ENCODE data around the gene HCN3.

HCN3 gene

GRCh38 chr1:155320252-155320651 lies 43.0 kb downstream of the HCN3 start:
- Histone ChIP-seq H3K27ac (replicated peaks) (no peak overlapping the region), H3K27me3 (ENCODE audit: insufficient read depth, poor library complexity, severe bottlenecking) (no peaks in the 10 kb centered on the region), H3K4me3 (replicated peaks; ENCODE audit: insufficient read depth, low read length) (no peak overlapping the region)
- TF ChIP-seq SPI1 (IDR thresholded peaks at IDR 0.05; ENCODE audit: borderline replicate concordance, low read depth) = no peak
- TF ChIP-seq REST (IDR thresholded peaks at IDR 0.05; ENCODE audit: insufficient replicate concordance, low read depth) = no peak
- TF ChIP-seq GABPA (IDR thresholded peaks at IDR 0.05; ENCODE audit: low read depth) = no peak
- no peak for DNase-seq (ENCODE audit: low read depth in 1 of 2, low spot score in 1 of 2)

- no peak for DNase-seq (ENCODE audit: low read depth in 1 of 2, low spot score in 1 of 2)
- TF ChIP-seq POLR2AphosphoS5 (IDR thresholded peaks at IDR 0.05; ENCODE audit: low read depth) (peak; percentile 66; the same call in 1 of the 2 replicates), SPI1 (IDR thresholded peaks at IDR 0.05; ENCODE audit: borderline replicate concordance, low read depth) (no peak)
- Histone ChIP-seq H3K27ac (replicated peaks) (no peak within 1 kb of the TSS), H3K27me3 (ENCODE audit: insufficient read depth, poor library complexity, severe bottlenecking) (no peaks in the 10 kb centered on the region), H3K4me3 (replicated peaks; ENCODE audit: insufficient read depth, low read length) (no peak within 1 kb of the TSS)
These were observed 43.7 kb downstream of the HCN3 start, which contains the start of gene RUSC1 for GRCh38 chr1:155320661-155321617. RUSC1 (plus strand) TSS chr1:155320894; CDS start chr1:155321774, 880 bp downstream.

- TF ChIP-seq CTCF (IDR thresholded peaks at IDR 0.05; ENCODE audit: insufficient read depth, low read length) = no peak
- TF ChIP-seq POLR2AphosphoS5 (IDR thresholded peaks at IDR 0.05; ENCODE audit: low read depth) = no peak
- TF ChIP-seq GABPA (IDR thresholded peaks at IDR 0.05; ENCODE audit: low read depth) = no peak
- TF ChIP-seq SPI1 (IDR thresholded peaks at IDR 0.05; ENCODE audit: borderline replicate concordance, low read depth) = no peak
- TF ChIP-seq REST (IDR thresholded peaks at IDR 0.05; ENCODE audit: insufficient replicate concordance, low read depth) = no peak
- H3K27ac ChIP-seq (replicated peaks) = no peak overlapping the region
- H3K27me3 ChIP-seq (ENCODE audit: insufficient read depth, poor library complexity, severe bottlenecking) = no peaks in the 10 kb centered on the region
- no peak overlapping the region for H3K4me3 ChIP-seq (replicated peaks; ENCODE audit: insufficient read depth, low read length)
- no peak for DNase-seq (ENCODE audit: low read depth in 1 of 2, low spot score in 1 of 2)
These were observed 44.6 kb downstream of the HCN3 start for GRCh38 chr1:155321639-155322503.

- DNase-seq (ENCODE audit: low read depth in 1 of 2, low spot score in 1 of 2) = no peak
- H3K4me3 ChIP-seq (replicated peaks; ENCODE audit: insufficient read depth, low read length) = peak overlapping the region; percentile 94
- H3K27ac ChIP-seq (replicated peaks) = no peak overlapping the region
- TF ChIP-seq SPI1 (IDR thresholded peaks at IDR 0.05; ENCODE audit: borderline replicate concordance, low read depth) = no peak
- TF ChIP-seq GABPA (IDR thresholded peaks at IDR 0.05; ENCODE audit: low read depth) = no peak
- TF ChIP-seq REST (IDR thresholded peaks at IDR 0.05; ENCODE audit: insufficient replicate concordance, low read depth) = no peak
- TF ChIP-seq CTCF (IDR thresholded peaks at IDR 0.05; ENCODE audit: insufficient read depth, low read length) = no peak
- no peak for TF ChIP-seq POLR2AphosphoS5 (IDR thresholded peaks at IDR 0.05; ENCODE audit: low read depth)
- H3K27me3 ChIP-seq (ENCODE audit: insufficient read depth, poor library complexity, severe bottlenecking) = no peaks in the 10 kb centered on the region
These were observed 45.3 kb downstream of the HCN3 start for GRCh38 chr1:155322571-155322952.
